Measurements from ENCODE around the gene DST.
"Not testable (repeated sequence)": the region's sequence is repeated elsewhere in the genome, so short reads cannot be mapped to it uniquely, and the experiment has no call there.

The DST gene

DNA sequence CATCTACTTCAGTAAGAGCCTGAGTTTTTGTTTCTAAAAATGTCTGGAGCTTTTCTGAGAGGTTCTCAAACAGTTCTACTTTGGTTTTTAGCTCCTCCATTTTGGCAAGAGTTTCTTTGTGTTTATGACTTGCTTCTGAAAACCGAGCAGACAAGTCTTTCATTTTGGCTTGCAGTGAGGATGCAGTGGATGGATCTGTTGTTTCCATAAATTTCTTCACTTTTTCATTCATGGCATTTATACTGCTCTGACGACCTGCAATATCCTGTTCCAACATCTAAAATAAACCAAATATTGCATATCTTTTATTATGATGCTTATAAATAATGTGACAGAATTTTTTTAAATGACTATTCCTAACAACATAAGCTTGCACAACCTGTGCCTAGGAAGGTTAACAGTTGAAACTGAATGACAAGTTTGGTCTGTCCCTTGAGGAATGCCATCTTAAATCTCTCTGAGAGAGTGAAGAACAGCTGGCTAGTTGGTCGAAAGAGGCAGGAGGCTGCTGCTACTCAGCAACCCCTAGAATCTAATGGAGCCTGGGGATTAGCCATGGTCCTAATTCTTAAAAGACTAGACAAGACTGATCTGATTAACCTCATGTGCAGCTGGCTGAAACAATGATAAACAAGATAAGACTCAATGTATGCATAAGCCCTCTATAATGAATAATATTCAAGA lies 69.8 kb downstream of the DST start:
- peak; percentile 95 for DNase-seq (ENCODE audit: low spot score)

GRCh38 chr6:56571605-56572004 lies 71.1 kb downstream of the DST start:
- no peak for DNase-seq (ENCODE audit: low spot score)

DNA sequence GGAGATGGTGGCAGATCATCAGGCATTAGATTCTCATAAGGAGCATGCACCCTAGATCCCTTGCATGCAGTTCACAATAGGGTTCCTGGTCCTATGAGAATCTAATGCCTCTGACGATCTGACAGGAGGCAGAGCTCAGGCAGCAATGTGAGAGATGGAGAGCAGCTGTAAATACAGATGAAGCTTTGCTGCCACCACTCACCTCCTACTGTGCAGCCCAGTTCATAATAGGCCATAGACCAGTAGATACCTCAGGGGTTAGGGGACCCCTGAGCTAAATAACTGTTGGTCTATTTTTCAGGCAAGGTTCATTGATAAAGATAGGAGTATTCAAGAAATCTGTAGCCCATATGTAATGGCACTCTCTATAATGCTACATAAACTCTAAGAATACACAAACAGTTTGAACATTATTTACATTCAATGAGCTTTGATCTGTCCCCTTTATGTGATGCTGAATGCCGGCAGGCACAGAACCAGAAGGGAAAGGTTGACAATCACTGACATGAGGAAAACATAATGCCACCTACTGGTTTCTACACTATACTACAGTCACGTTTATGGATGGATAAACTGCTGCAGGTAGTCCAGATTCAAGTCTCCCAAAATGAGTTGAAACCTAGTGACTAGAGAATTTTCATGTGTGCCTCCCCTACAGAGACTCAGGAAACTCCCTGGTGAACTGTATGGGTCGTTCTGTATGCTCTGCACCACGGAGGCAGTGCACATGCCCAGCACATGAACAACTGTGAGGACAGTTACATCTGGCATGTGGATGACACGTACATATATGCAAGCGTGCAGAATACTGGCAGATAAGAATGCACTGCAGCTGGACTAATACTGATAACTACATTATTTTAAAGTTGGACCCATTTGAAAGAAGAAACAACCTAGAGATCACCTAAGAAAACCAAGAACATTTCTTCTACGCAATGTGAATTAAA lies 72.0 kb downstream of the DST start:
- peak; percentile 53 for DNase-seq (ENCODE audit: low spot score)

DNA sequence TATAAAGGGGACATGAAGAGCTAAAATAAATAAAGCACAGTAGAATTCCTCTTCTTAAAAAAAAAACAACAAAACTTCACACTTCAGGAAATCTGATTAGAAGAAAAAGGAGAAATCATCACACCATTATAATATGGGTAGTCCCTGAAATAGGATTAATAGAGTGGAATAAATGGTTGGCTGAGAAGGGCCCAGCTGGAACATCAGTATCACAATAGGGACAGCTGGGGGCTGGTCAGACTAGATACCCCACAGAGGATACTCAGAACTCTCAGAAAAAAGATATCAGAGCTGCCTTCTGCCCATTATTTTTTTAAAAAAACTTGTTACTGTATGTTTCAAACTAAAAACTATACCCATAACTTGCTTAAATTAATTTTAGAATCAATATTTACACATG lies 75.2 kb downstream of the DST start:
- no peak for DNase-seq (ENCODE audit: low spot score)

DNA sequence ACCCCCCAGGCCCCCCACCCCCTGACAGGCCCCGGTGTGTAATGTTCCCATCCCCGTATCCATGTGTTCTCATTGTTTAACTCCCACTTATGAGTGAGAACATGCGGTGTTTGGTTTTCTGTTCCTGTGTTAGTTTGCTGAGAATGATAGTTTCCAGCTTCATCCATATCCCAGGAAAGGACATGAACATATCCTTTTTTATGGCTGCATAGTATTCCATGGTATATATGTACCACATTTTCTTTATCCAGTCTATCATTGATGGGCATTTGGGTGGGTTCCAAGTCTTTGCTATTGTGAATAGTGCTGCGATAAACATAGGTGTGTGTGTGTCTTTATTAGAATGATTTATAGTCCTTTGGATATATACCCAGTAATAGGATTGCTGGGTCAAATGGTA lies 80.0 kb downstream of the DST start:
- not testable (repeated sequence) for DNase-seq (ENCODE audit: low spot score)

GRCh38 chr6:56556751-56557540 lies 85.7 kb downstream of the DST start:
- DNase-seq (ENCODE audit: low spot score) = no peak

DNA sequence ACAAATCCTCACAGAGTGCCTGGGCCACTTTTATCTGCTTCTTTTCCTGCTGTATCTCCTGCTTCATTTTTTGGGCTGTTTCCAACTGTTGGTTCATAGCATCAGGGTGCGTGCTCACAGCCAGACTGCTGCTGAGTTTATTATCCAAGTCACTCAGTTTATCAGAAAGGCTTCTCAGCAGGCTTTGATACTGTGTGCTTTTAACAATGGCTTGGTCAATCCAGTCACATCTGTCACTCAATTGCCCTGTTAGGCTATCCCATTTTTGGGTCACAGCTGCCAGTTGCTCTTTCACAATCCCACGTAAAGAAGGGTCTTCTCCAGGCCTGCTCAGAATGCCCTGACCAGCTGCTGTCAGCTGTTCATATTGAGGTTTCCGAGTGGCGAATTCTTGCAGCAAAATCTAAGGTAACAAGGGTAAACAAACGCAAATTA lies 87.2 kb downstream of the DST start:
- no peak for DNase-seq (ENCODE audit: low spot score)

DNA sequence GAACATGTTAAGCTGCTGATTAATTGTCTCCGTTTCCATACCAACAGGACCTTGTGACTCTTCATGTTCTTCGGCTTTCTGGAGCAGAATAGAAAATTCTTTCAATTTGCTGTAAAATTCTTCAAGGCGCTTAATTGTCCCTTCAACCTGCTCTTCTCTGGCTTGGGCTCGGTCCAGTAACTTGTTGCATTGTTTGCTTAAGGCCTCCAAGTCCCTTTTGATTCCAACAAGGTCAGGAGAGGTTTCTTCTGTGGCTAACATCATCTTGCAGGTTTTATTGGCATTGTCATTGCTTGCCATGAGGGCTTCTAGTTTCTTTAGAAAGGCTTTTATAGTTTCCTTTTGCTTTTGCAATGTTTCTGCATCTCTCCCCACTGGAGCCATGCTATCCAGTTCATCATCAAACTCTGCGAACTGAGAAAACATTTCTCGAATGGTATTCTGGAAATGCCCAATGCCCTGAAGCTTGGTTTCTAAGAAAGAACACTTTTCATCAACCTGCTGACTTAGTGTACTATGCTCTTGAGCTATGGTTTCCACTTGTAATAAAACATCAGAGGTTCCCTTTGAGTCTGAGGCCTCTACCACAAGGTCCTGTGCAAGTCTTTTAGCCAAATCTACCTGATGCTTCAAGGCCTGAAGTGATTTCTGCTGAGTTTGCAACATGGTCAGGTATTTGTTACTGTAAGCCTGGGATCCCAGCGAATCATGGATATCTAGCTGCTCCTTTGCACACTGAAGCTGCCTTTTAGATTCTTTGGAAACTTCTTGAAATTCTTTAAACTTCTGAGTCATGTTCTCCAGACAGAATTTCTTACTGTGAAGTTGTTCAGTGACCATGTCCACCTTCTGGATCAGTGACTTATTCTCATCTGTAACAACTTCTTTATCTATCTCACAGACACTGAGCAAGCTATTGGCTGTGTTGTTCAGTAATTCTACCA lies 90.2 kb downstream of the DST start:
- DNase-seq (ENCODE audit: low spot score) = no peak

DNA sequence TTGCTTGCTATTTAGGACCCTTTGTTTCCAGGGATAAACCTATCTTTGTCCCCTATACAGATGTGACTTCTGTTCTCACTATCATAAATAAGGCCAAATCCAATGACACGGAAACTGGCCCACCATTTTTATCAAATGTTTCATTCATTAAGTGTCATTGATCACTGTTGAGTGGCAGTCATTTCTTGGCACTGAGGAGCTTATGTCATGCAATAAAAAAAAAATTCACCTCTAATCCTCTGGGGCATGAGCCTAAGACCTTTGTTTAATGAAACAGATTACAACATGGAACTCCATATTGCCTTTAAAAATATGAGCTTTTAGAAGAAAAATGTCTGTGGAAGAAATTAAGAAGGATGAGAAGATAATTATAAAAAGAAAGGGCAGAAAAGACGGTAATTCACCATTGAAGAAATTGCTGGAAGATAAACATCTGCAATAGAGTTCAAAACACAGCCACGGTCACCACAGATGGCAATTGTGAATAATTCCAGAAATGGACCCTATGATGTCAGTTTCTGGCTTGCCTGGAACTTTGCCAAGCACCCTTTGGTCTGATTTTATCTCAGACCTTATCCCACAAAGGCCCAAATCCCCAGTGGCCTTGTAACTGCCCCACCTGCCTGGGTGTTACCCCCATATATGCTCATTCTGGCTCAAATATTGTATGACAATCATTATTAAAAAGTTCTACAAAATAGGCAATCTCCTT lies 91.1 kb downstream of the DST start:
- DNase-seq (ENCODE audit: low spot score) = peak; percentile 56

GRCh38 chr6:56550301-56550700 lies 92.4 kb downstream of the DST start:
- DNase-seq (ENCODE audit: low spot score) = no peak

GRCh38 chr6:56549014-56549413 lies 93.7 kb downstream of the DST start:
- DNase-seq (ENCODE audit: low spot score) = peak; percentile 20

DNA sequence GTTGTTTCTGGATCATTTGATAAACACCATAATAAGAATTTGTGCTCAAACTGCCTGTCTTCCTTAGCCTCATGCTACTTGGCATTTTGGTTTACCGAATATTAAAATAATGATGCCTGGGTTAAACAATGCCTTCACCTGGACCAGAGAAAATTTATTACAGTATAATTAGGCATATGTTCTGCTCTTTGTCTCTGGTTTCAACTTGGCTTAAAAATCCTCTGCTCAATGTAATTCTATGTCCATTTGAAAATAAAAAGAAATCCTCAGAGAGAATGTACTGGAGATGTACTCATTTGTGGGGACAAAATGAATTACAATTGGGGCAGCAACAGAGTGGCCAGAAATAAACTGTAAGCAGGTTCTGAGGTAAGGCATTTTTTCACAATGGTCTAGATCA lies 95.0 kb downstream of the DST start:
- no peak for DNase-seq (ENCODE audit: low spot score)

GRCh38 chr6:56542364-56543331 lies 100.0 kb downstream of the DST start:
- peak; percentile 97 for DNase-seq (ENCODE audit: low spot score)

GRCh38 chr6:56541741-56542360 lies 100.8 kb downstream of the DST start:
- no peak for DNase-seq (ENCODE audit: low spot score)

- DNase-seq (ENCODE audit: low spot score) = no peak
Measured at GRCh38 chr6:56541030-56541600, 101.6 kb downstream of the DST start.

DNA sequence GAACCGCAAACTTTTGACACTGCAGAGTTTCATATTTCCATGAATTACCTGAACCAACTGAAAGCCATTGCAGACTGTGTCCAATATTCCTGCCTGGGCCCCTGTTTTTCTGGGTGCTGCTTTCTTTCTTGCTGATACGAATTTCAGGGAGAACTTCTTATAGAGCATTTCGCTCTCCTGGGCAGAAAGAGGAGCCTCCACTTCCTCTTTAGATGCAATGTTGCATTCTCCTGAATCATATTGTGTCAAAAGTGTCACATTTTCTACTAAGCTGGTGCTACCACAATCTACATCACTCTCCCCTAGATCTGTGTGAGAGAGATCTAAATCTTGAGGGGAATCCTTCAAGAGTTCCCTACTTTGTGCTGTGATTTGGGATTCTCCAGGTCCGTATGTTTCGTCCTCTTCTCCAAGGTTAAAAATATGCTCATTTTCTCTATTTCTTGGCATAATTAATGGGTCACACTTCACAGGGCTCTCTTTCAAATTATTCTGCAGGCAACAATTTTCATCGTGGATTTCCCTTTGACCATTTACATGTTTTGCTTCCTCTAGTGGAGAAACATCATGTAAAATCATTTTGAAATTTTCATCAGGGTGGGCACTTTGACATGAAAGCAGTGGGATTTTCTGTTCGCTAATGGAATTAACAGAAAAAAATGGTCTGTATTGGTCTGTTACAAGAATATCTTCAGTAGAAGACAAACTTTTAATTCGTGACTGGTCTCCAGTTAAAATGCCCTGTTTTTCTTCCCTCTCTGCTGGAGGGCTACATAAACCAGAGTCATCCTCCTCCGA lies 102.3 kb downstream of the DST start:
- no peak for DNase-seq (ENCODE audit: low spot score)

DNA sequence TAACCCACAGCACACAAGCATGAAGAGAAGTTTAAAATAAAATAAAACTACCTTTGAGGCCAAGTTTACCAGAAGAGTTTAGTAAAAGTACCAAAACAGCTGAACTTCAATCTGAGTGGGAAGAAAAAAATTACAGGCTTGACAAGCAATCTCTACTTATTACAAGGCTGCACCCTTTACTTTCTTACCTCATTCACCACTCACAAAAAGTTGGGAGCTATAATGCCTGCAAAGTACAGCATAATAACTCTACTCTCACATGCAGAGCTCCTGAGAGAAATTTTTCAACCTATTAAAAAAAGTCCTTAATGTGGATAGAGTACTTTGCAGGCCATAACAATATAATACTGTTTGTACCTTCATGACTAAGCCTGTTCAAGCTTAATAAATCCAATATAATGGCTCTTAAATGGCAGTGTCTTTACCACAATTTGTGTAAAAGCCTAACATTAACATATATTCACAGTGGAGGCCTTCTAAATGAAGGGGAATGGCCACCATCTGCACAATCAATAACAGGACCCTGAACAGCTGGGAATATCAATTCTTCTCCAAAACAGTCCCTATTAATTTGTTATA lies 103.1 kb downstream of the DST start:
- DNase-seq (ENCODE audit: low spot score) = no peak
